Panc1 (cell line): ENCODE data around the gene LMAN2.

Source experiments
- SIN3A ChIP-seq: IDR thresholded peaks from 2 replicates; pipeline ENCODE4 v1.6.1; 2012; ENCODE audit warnings: low read depth, mild to moderate bottlenecking, low read length, moderate library complexity, borderline replicate concordance; ENCODE audit not compliant: insufficient read depth
- TCF7L2 ChIP-seq: IDR thresholded peaks from 2 replicates; pipeline ENCODE4 v1.6.1; 2011; ENCODE audit warnings: mild to moderate bottlenecking, low read depth, low read length, inconsistent platforms
- TF ChIP-seq, protein P1 (sequence below): fragments of 450-650 bp; IDR thresholded peaks from 2 replicates; pipeline ENCODE4 v1.5.1; 2017; ENCODE audit warnings: mild to moderate bottlenecking

DNA sequence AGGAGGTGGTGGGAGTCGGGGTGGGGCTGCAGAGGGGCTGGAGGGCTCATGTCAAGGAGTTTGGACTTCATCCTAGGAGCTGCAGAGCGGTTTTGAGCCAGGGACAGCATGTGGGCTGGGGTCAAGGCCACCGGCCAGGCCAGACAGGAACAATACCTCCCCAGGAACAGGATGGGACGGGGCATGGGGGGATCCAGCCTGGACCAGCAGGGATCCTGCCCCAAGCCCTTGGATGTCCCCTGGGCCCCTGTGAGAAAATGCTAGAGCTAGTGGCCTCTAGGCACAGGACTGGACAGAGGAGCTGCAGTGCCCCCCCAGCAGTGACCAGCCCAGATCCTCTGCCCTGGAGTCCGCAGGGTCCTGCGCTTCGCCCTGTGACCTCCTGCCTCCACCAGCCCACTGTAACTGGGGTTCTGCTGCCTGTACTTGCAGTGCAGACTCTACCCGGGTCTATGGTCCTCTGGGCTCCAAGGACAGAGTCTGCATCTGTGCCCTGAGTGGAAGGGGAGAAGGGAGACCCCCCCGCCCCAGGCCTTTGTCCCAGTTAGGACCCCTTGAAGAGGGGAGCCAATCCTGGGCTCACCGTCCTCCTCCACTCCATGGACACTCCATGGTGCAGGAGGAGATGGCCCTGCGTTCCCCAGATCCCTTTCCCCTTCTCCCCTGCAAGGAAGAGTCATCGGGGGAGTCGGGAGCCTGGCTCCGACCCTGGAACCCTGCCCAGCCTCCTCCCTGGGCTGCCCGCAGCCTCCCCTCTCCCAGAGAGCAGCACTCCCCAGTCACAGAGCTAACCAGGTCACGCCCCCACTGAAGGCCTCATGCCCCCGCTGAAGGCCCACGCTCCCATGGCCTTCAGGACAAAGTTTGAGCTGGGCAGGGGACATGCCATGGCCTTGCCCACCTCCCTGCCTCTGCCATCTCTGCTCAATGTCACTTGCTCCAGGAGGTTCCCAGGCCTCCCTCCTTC lies 36.8 kb downstream of the LMAN2 start:
- TF ChIP-seq, protein P1, sequence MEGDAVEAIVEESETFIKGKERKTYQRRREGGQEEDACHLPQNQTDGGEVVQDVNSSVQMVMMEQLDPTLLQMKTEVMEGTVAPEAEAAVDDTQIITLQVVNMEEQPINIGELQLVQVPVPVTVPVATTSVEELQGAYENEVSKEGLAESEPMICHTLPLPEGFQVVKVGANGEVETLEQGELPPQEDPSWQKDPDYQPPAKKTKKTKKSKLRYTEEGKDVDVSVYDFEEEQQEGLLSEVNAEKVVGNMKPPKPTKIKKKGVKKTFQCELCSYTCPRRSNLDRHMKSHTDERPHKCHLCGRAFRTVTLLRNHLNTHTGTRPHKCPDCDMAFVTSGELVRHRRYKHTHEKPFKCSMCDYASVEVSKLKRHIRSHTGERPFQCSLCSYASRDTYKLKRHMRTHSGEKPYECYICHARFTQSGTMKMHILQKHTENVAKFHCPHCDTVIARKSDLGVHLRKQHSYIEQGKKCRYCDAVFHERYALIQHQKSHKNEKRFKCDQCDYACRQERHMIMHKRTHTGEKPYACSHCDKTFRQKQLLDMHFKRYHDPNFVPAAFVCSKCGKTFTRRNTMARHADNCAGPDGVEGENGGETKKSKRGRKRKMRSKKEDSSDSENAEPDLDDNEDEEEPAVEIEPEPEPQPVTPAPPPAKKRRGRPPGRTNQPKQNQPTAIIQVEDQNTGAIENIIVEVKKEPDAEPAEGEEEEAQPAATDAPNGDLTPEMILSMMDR, result no peak
- TF ChIP-seq TCF7L2 (no peak), SIN3A (no peak)
